GM20431 (cell line): ENCODE measurements around the gene MRPL33.
"Not testable (repeated sequence)": the region's sequence is repeated elsewhere in the genome, so short reads cannot be mapped to it uniquely, and the experiment has no call there.

ENCODE experiments used
- in situ Hi-C: fragments of 300-500 bp; cut with MseI, MboI; formaldehyde crosslinking; loops from one replicate; pipeline ENCODE4 v1.15.0; 2020; ENCODE audit warnings: low sequenced_read_pairs; ENCODE audit not compliant: unreplicated experiment

The MRPL33 gene

GRCh38 chr2:27738349-27739057, 33.0 kb upstream of the MRPL33 start:
- in situ Hi-C loops = no loop called here

DNA sequence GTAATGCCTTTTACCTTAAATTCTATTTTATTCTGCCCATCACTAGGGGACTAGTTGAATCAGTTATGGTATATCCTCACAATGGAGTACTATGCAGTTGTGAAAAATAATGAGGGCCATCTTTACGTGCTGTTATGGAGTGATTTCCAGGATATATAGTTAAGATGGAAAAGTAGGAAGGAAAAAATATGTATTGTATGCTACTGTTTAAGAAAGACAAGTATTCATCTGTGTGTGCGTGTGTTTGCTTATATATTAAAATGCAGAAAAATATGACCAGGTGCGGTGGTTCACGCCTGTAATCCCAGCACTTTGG, 32.5 kb upstream of the MRPL33 start:
- in situ Hi-C loops = no loop called here

DNA sequence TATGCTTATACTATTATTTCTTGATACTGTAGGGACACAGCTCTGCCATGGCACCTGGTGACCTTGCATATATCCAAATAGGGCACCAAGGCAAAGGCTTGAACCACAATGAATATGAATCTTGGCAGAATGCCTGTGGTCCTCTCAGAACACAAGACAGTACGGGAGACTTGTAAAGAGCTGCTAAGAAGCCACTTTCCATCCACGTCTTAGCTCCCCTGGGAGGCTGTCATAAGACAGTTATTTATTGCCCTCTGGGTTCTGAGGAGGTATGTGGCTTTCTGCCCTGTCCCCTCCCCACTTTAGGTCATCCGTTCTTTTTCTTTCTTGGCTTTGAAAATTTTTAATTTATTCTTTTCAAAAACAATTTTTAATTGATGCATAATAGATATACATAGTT, 29.8 kb upstream of the MRPL33 start:
- in situ Hi-C loops = no loop called here

- in situ Hi-C loops = no loop called here
Observed at GRCh38 chr2:27742571-27742970, 28.9 kb upstream of the MRPL33 start.

- in situ Hi-C loops = not testable (repeated sequence)
Observed at GRCh38 chr2:27745494-27745893, 26.0 kb upstream of the MRPL33 start.

- in situ Hi-C loops = no loop called here
Observed at GRCh38 chr2:27746325-27746724, 25.2 kb upstream of the MRPL33 start.

DNA sequence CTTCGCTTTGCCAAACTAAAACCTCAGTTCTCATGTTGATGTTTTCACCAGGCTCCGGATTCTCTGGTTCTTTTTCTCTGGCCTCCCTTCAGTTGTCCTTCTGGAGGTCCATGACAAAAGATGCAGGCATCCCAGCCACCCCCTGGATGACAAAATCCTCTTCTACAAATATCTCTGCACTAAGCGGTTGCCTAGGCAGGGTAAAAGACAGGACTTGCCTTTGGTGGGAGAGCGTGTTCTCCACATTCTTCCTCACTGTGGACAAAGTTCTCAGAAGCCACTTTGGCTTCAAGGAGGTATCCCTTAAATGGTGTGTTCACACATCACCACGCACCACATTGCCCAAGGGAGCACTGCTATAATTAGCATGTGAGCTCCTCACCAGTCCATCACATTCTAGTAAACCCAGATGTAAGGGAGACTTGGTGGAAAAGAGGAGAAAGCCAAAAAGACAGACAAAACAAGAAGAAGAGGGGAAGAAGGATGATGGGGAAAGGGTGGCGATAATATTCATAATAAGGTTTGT, 23.6 kb upstream of the MRPL33 start:
- in situ Hi-C loops = no loop called here

DNA sequence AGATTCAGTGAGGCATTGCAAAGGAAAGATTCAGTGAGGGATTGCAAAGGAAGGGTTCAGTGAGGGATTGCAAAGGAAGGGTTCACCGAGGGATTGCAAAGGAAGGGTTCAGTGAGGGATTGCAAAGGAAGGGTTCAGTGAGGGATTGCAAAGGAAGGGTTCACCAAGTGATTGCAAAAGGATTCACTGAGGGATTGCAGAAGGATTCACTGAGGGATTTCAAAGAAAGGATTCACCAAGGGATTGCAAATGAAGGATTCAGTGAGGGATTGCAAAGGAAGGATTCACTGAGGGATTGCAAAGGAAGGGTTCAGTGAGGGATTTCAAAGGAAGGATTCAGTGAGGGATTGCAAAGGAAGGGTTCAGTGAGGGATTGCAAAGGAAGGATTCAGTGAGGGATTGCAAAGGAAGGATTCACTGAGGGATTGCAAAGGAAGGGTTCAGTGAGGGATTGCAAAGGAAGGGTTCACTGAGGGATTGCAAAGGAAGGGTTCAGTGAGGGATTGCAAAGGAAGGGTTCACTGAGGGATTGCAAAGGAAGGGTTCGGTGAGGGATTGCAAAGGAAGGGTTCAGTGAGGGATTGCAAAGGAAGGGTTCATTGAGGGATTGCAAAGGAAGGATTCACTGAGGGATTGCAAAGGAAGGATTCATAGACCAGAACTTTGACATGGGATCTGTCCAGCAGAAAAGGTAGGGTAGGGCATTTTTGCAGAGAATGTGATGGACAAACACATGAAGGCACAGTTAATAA, 22.5 kb upstream of the MRPL33 start:
- in situ Hi-C loops = not testable (repeated sequence)

GRCh38 chr2:27751377-27751776, 20.1 kb upstream of the MRPL33 start:
- in situ Hi-C loops = no loop called here

- in situ Hi-C loops = no loop called here
Observed at GRCh38 chr2:27752551-27753237, 18.8 kb upstream of the MRPL33 start.

GRCh38 chr2:27754138-27754588, 17.4 kb upstream of the MRPL33 start:
- in situ Hi-C loops = no loop called here

- in situ Hi-C loops = no loop called here
Observed at GRCh38 chr2:27754831-27755230, 16.7 kb upstream of the MRPL33 start.

DNA sequence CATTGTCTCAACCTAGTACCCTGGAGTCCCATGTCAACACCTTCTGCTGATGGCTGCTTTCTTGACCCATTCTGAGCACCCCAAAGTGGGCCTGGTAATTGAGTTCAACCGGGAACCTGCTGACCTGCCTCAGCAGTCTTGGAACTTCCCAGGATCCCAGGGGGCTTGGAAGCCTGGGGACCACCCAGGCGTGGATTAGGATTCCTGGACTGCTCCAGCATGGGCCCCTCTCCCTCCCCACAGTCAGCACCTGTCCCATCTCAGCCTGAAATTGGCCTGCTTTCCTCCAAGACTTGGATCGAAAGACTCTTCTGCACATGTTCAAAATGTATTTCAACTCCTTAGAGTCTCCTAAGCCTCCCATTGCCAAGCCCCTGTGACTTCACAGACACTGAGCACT, 15.4 kb upstream of the MRPL33 start:
- in situ Hi-C loops = no loop called here

DNA sequence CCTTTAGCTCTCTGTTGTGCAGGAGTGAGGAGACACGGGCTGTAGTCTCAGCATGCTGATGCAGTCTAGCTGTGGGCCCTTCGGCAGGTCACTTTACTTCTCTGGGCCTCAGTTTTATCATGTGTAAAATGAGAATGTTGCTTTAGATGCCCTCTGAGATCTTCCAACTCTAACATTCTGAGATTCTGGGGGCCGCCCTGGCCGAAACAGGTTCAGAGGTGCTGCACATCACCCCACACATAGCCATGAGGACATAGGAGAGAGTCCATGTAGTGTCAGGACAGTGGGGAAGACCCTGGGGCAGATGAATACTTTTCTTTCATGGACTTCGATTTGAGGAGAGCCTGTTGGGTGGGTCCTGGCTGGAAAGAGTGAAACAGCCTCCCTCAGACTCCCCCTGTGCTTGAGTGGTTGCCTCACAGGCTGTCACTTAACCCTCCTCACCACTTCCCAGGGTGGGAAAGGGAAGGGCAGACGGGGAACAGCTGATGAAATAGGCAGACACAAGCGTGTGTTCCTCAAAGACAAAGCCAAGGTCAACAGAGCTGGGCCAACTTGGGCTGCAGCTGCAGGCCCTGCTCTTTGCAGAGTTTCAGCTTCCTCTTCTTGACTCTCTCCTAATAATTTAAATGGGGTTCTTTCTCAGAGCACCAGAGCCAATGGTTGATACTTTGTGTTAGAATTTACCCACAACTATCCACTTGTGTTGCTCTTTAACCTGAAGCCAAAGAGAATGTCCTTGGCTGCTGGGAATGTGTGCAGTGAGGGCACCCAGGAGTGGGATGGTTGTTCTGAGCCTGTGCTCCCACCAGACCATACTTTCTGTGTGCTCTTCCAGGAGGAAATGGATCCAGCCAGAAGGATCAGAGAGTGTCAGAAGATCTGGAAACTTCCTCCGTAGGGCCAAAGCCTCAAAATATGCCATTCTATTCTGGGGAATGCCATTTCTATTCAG, 14.7 kb upstream of the MRPL33 start:
- in situ Hi-C loops = no loop called here

GRCh38 chr2:27762951-27763906, 8.3 kb upstream of the MRPL33 start:
- in situ Hi-C loops = no loop called here

DNA sequence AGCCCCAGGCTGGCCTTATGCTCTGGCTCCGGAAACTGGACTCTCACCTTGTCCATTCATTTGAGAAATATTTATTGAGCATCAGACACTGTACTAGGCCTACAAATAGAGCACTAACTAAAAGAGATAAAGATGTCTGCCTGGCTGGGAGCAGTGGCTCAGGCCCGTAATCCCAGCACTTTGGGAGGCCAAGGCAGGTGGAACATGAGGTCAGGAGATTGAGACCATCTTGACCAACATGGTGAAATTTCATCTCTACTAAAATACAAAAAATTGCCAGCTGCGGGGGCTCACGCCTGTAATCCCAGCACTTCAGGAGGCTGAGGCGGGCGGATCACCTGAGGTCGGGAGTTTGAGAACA, 7.6 kb upstream of the MRPL33 start:
- in situ Hi-C loops = no loop called here

GRCh38 chr2:27764526-27764925, 7.0 kb upstream of the MRPL33 start:
- in situ Hi-C loops = not testable (repeated sequence)

DNA sequence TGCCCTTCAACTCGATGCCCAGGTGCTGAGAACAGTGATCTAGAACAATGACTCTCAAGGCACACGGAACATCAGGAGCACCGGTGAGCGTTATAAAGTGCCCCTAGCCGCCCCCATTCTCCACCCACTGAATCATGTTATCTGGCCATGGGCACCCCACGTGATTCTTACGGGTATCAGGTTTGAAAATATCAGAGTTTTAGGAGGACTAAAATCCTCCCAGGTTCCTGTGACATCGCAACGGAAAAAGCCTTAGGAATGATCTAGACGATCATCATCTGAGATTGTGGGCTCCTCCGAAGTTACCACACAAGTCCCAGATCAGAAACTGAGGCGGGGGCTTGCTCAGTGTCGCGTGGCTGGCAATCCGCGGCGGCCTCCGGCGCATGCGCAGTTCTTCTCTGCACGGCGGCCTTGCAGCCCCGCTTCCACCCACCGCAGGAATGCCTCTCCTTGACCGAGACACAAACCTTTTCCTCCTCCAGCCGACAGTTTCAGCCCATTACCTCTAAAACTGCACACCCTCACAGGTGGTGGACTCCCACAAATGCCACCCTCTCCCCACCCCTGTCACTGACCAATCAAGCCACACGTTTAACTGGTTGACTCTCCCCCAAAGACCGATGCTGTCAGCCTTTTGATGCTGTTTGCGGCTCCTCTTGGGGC, 5.8 kb upstream of the MRPL33 start:
- in situ Hi-C loops = no loop called here
